HG02610 (cell line): Measurements from ENCODE around the gene IFRD2.
"Not testable (repeated sequence)": the region's sequence is repeated elsewhere in the genome, so short reads cannot be mapped to it uniquely, and the experiment has no call there.

Source experiments
- ATAC-seq: cut with Tn5 transposase; IDR thresholded peaks from one replicate; pipeline ENCODE4 v1.9.1; 2021; ENCODE audit warnings: mild to moderate bottlenecking, moderate library complexity; ENCODE audit not compliant: unreplicated experiment

IFRD2 gene

DNA sequence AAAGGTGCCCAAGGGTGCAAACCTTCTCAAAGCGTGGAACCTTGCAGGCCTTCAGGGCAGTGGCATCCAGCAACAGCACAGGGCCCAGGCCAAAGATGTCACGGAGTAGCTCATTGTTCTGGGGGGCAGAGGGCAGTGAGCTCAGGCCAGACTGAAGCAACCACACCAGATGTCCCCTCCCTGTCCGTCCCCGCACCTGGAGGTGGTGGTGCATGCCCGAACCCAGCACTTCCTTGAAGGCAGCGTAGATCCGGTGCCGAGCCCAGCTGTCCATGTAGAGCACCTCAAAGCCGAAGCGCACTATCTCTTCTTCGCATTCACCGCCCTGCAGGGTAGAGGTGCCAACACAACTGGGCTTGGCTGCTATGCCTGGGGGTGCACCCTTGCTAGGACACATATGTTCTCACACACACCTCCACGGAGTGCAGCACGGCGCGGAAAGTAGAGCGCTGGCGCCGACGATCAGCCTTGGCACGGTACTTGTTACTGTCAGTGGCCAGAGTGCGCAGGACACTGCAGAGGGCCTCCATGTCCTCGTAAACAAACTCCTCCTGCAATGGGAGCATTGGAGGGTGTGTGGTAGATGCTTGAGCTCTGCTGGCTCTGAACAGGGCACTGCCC is 3.7 kb downstream of the IFRD2 start:
- no peak for ATAC-seq

DNA sequence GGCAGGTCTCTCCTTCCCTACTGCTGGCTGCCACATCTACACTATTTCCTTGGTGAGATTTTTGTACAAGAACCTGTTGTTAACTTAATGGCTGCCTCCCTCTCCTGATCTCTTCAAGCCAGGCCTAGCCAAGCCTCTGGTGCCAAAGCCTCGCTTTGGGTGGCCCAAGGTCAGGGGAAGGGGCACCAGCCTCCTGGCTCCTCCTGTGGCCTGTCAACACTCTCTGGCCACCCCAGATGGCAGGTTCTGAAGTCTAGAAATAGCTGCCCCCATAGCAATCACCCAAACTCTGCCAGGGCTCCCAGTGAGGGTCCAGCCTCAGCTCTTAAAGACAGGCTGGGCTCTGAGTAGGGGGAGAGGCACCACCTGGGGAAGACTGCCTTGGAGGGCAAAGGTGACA is 5.0 kb downstream of the IFRD2 start:
- no peak for ATAC-seq

DNA sequence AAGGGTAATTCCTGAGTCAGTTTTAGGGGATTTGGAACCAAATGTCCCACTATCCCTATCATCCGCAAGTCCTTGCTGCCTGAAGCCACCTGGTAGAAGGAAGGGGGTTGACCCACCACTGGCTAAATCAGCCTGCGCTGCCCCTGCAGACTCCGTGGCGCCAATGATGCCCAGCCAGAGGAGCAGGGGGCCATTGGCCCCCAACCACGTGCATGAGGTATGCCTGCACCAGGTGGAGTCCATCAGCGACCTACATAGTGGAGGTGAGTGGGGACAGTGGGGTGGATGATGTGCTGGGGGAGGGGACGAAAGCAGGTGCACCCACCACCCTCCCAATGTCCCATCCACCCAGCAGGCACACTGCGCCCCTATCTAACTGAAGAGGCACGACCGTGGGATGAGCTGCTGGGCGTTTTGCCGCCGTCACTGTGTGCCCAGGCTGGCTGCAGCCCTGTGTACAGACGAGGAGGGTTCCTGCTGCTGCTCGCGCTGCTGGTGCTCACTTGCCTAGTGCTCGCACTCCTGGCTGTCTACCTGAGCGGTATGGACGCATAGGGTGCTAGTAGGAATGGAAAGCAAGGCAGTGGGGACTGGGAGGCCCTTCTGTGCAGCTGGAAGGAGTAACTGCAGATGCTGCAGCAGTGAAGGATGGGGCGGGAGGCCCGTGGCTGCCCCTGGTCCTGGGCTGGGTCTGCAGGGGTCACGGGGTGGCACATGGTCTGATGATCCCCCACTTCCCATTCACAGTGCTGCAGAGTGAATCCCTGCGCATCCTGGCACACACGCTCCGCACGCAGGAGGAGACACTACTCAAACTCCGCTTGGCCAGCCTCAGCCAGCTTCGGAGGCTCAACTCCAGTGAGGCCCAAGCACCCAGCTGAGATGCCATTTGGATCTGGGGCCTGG is 5.7 kb downstream of the IFRD2 start:
- no peak for ATAC-seq

DNA sequence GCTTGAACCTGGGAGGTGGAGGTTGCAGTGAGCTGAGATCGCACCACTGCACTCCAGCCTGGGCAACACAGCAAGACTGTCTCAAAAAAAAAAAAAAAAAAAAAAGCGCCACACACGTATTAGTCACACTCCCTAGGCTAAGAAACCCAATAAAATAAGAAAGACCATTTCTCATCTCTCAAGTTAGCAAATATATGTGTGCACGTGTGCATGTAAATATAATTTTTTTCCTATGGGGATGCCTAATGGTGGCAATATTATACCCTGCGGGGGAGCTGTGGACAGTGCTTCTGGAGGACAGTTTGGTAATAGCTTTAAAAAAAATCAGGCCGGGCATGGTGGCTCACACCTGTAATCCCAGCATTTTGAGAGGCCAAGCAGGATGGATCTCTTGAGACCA is 8.1 kb downstream of the IFRD2 start:
- not testable (repeated sequence) for ATAC-seq

DNA sequence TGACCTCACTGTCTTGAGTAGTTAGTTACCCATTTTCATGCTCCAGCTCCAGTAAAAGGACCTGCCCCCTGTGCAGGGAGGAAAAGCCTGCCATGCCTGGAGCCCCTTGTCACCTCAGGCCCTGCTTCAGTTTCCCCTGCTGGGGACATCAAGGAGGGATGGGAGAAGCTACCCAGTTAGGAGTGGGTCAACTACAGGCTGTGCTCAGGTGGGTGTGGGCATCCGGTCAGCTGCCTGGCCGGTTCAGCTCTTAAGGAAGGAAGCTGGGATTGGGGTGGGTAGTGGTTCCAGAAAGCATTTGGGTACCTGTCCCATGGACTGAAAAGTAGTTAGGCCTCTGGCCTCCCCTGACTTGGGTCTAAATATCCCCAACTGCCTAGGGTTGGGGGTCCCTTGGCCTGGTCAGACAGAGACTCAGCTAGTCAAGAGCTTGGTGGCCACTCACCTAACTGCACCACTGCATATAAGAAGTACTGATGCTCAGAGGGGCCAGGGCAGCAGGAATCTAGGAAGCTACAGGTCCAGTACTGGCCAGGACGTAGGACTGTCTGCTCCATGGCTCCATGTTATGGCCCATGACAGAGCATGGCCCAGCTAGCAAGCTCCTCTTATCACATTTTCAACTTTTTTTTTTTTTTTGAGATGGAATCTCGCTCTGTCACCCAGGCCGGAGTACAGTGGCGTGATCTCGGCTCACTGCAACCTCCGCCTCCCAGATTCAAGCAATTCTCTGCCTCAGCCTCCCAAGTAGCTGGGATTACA is 12.8 kb downstream of the IFRD2 start:
- ATAC-seq = no peak

DNA sequence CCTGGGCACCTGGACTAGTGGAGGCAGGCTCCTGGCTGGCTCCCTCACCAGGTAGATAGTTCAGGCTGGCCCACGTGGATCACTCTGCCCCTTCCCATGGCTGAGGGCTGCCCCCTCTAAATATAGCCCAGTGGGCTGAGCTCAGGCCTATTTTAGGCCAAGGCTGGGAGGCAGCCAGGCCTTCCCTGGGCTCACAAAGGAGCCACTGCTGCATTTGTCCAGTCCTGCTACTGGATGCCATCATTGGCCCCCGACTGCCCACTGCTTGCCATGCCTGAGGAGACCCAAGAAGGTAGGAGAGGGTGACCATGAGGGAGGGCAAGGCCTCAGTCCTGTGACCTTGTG is 13.4 kb downstream of the IFRD2 start, which contains the start of gene LSMEM2:
Gene LSMEM2, plus strand, starts transcription at position 208 of the 345 bp plus-strand sequence. Its CDS starts 27 bp downstream, at position 235.
- ATAC-seq = no peak

DNA sequence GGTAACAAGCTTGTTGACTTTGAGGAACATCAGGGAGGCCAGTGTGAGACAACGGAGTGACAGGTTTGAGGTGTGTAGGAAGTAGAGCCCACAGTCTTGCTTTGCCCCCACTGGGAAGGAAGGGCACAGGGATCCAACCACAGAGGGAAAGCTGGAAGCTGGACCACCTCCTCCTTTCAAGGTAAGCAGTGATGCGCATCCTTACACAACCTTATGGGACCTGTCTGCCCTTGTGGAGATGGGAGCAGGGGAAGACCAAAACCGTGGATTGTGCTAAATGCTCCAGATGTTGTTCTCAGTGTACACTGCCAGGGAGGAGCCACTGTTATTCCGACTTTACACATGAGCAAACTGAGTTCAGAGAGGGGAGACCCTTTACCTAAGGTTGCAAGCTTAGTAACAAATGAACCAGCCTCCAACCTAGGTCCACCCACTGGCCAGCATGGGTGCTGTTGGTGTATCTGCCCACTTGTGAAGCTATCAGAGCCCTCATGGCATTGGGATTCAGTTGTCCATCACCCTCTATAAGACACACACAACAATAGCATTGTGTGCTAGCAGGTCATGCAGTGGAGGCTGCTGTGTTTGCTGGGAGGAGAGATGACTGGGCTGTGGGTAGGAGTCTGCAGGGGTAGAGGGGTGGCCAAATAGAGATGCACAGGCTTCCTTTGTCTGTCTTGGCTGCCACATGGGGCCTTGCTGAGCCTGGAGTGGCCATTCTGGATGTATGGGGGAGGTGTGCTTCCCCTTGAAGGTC is 13.9 kb downstream of the IFRD2 start:
- ATAC-seq = no peak

DNA sequence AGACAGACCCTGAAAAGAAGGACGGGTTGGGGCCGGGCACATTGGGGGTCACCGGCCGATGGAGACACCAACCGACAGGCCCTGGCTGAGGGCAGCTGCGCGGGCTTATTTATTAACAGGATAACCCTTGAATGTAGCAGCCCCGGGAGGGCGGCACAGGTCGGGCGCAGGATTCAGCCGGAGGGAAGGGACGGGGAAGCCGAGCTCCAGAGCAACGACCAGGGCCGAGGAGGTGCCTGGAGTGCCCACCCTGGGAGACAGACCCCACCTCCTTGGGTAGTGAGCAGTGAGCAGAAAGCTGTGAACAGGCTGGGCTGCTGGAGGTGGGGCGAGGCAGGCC is 15.5 kb downstream of the IFRD2 start:
- ATAC-seq = no peak

DNA sequence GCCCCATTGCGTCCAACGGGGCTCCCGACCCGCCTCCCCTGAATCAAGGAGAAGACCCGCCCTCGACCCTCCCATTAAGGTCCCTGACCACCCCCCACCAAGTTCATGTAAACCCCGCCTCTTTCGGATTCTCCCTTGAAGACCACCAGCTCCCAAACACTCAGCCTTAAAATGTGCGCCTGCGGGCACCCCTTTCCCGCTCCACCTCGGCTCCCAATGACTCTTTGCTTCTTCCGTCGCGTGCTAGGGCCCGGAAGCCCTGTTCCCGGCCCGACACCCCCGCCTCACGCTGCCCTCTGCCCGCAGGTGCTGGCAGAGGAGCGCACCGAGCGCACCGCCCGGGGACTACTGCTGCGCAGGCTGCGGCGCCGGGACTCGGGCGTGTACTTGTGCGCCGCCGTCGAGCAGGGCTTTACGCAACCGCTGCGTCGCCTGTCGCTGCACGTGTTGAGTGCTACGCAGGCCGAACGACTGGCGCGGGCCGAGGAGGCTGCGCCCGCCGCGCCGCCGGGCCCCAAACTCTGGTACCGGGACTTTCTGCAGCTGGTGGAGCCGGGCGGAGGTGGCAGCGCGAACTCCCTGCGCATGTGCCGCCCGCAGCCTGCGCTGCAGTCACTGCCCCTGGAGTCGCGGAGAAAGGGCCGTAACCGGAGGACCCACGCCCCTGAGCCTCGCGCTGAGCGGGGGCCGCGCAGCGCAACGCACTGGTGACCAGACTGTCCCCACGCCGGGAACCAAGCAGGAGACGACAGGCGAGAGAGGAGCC is 16.1 kb downstream of the IFRD2 start:
- ATAC-seq = no peak

DNA sequence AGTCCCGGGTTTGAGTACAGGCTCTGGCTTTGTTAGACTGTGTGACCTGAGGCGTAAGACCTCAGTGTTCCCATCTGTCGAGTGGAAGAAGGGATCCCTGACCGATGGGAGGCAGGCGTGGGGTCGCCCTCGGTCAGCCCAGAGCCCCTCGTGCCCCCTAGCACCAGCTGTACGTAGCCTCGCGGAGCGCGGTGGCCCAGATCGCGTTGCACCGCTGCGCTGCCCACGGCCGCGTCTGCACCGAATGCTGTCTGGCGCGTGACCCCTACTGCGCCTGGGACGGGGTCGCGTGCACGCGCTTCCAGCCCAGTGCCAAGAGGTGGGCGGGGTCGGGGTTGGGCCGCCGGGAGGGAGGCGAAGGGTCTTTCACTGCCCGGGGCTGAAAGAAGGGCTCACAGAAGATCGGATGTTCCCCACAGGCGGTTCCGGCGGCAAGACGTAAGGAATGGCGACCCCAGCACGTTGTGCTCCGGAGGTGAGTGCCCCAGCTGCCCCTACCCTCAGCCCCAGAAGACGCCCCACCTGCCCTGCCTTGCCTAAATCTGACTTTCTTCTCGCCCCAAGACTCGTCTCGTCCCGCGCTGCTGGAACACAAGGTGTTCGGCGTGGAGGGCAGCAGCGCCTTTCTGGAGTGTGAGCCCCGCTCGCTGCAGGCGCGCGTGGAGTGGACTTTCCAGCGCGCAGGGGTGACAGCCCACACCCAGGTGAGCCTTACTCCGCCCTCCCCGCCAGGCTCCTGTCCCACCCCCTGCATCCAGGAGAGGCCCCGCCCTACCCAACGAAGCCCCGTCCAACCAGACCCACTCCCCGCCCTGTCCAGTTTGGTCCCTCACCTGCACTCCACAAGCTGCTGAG is 16.9 kb downstream of the IFRD2 start:
- ATAC-seq = no peak

DNA sequence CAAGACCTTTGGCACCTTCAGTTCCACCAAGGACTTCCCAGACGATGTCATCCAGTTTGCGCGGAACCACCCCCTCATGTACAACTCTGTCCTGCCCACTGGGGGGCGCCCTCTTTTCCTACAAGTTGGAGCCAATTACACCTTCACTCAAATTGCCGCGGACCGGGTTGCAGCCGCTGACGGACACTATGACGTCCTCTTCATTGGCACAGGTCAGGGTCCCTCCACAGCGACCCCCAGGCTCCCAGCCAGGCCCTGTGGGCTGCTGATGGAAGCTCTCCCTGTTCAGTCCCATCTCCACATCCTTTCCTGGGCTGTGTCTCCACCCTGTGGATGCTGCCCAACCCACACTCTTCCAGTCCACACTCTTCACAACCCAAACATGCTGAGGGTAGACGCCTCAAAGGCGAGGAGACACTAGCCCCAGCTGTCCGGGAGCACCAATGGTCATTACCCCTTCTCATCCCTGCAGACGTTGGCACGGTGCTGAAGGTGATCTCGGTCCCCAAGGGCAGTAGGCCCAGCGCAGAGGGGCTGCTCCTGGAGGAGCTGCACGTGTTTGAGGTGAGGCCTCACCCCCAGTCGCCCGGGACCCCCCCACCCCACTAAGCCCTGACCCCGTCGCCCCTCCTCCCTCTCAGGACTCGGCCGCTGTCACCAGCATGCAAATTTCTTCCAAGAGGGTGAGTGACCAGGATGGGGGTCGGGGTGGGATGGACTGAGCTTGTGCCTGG is 17.7 kb downstream of the IFRD2 start:
- ATAC-seq = no peak

DNA sequence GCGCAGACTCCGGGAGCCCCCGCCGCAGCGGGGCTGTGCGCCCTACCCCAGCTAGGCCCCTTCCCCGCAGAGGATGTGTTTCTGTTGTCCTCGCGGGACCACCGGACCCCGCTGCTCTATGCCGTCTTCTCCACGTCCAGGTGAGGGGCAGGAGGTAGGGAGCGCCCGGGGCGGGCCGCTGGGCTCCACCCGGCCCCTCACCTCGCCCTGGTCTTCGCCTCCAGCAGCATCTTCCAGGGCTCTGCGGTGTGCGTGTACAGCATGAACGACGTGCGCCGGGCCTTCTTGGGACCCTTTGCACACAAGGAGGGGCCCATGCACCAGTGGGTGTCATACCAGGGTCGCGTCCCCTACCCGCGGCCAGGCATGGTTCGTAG is 18.6 kb downstream of the IFRD2 start:
- no peak for ATAC-seq

DNA sequence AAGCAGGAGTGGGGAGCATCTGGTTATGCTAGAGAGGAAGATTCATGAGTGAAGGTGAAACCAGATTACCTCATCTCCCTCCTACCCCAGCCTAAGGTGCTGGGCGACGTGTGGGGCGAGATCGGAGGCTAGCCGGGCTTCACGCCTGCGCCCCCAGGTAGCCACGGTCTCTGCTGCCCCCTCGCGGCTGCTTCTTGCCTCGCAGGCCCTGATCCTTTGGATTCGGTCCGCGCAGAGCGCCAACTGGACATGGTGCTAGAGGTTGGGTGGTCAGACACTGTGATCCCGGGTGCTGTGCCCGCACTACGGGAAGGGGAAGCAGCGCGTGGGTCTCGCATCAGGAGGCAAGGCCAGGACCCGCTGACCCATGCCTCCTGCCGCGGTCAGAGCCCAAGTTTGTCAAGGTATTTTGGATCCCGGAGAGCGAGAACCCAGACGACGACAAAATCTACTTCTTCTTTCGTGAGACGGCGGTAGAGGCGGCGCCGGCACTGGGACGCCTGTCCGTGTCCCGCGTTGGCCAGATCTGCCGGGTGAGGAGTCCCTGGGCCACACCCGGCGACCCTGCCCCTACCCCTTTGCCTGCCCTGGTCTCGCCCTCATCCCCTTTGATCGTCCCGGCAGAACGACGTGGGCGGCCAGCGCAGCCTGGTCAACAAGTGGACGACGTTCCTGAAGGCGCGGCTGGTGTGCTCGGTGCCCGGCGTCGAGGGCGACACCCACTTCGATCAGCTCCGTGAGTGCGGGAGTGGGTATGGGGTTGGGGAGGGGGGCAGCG is 19.1 kb downstream of the IFRD2 start:
- peak; percentile 75 for ATAC-seq

DNA sequence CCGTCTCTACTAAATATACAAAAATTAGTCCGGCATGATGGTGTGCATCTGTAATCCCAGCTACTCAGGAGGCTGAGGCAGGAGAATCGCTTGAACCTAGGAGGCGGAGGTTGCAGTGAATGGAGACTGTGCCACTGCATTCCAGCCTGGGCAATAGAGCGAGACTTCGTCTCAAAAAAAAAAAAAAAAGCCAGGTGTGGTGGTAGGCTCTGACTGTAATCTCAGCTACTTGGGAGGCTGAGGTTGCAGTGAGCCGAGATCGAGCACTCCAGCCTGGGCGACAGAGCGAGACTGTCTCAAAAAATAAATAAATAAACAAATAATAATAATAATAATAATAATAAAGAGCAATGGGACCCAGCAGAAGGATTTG is 19.7 kb downstream of the IFRD2 start:
- ATAC-seq = not testable (repeated sequence)

DNA sequence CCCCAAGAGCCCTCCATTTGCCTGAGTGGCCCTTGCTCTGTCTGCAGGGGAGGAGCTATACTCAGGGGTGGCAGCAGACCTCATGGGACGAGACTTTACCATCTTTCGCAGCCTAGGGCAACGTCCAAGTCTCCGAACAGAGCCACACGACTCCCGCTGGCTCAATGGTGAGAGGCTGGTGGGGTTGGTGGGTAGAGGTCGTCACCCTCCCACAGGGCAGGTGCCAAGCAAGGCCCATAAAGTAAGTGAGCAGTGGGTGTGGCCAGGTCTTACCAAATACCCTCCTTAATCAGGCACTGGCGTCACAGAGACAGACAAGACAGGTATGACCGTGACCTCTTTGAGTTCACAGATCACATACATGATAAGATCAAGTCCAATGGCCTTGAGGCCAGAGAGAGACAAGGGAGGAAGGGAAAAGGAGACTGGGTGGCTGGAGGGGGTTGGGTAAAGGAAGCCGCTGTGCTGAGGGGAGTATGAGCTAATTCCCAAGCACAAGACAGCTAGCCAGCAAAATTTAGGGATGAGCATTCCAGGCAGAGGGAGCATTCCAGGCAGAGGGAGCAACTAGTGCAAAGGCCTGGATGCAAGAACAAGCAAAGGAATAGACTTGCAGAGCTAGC is 20.8 kb downstream of the IFRD2 start:
- ATAC-seq = no peak

DNA sequence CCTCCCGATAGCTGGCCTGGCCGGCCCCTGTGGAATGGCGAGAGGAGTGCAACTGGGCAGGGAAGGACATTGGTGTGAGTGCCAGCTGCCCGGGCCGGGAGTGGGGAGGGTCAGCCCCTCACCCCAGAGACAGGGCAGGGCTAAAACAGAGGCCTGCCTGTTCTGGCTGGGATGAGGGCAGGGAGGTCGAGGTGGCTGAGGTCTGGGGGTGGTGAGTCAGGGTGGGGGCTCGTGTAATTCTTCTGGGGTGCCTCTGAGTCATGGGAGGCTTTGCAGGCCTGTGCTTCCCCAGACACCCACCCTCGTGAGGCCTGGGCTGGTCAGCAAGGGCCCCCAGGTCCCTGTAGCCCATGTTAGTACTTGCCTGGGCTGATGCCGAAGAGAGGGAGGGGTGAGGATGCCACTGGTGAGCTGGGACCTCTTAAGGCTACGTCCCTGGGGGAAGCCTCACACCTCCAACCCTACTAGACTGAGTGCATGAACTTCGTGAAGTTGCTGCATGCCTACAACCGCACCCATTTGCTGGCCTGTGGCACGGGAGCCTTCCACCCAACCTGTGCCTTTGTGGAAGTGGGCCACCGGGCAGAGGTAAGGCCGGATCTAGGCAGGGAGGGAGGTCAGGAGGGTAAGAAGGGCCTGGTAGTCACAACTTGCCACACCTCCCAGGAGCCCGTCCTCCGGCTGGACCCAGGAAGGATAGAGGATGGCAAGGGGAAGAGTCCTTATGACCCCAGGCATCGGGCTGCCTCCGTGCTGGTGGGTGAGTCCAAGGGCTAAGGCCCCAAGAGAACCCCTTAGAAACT is 21.6 kb downstream of the IFRD2 start:
- no peak for ATAC-seq

DNA sequence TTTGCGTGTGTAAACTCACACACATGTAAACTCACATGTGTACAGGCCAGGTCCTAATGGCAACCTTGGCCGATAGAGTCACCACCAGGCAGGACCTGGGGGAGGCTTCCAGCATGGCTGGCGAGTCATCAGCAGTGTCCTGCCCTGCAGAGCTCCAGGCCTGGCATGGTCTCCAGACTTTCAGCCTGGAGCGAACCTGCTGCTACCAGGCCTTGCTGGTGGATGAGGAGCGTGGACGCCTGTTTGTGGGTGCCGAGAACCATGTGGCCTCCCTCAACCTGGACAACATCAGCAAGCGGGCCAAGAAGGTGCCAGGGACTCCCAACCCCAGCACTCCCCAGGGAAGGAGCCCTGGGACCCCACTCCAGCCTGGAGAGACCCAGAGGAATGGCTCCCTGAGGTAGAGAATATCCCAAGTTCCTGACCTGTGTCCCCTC is 22.2 kb downstream of the IFRD2 start:
- ATAC-seq = no peak
